Subcutaneous adipose tissue (tissue), 4 donors: ENCODE results near the gene IP6K1. TPM values are rescaled to one million over a fixed set of nuclear protein-coding genes. Genes with fewer than 3 reads are reported as not detected.

Source experiments
- total RNA-seq, 4 donors: library from RNA; depleted of rRNA; stranded (reverse); fragments of >200 nt; gene quantifications; one replicate each; pipeline ENCODE4 v1.1.0, GENCODE V29; 2016
- TF ChIP-seq, protein P1 (sequence below): fragments of 450-650 bp; IDR thresholded peaks from one replicate; pipeline ENCODE4 v1.5.1; 2016; ENCODE audit warnings: low read depth, mild to moderate bottlenecking, control low read depth, antibody characterized with exemption, moderate library complexity

IP6K1 gene
- total RNA-seq, 4 donors from 2014 or later: 25.1 to 36.7 (median 31.6) TPM

DNA sequence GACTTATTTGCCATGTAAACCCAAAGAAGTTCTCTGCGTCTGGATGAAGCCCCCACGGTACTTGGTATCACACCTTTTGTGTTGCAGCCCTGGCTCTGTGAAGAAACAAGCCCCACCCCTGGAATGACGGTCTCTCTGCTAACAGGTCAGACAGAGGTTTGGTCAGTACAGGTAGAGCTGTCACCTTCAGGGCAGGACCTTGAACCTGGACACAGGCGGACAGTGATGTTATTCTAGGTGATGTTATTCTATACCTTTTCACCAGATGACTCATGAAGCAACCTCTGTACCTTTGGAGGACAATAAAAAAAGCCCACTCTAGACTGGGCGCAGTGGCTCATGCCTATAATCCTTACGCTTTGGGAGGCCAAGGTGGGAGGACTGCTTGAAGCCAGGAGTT lies 51.6 kb downstream of the IP6K1 start:
- TF ChIP-seq, protein P1, sequence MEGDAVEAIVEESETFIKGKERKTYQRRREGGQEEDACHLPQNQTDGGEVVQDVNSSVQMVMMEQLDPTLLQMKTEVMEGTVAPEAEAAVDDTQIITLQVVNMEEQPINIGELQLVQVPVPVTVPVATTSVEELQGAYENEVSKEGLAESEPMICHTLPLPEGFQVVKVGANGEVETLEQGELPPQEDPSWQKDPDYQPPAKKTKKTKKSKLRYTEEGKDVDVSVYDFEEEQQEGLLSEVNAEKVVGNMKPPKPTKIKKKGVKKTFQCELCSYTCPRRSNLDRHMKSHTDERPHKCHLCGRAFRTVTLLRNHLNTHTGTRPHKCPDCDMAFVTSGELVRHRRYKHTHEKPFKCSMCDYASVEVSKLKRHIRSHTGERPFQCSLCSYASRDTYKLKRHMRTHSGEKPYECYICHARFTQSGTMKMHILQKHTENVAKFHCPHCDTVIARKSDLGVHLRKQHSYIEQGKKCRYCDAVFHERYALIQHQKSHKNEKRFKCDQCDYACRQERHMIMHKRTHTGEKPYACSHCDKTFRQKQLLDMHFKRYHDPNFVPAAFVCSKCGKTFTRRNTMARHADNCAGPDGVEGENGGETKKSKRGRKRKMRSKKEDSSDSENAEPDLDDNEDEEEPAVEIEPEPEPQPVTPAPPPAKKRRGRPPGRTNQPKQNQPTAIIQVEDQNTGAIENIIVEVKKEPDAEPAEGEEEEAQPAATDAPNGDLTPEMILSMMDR: no peak

- TF ChIP-seq, protein P1: no peak
These were observed 52.8 kb downstream of the IP6K1 start for GRCh38 chr3:49733551-49733950.

DNA sequence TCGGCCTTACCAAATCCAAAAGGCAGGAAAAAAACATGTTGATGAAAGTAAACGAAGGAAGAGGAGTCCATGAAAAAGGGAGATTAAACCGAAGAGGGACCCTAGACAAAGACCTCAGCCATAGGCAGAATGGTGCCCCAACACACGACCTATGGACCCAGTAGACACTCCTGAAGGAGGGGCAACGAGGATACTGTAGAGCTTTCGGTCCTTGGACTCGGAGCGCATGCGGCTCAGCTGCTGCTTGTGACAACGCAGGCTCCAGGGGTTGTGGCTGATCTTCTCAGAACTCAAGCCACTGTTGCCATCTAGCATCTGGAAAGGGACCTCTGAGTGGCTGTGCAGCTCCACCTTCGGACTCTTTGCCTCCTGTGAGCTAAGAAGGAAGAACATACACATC lies 53.7 kb downstream of the IP6K1 start:
- TF ChIP-seq, protein P1: no peak

DNA sequence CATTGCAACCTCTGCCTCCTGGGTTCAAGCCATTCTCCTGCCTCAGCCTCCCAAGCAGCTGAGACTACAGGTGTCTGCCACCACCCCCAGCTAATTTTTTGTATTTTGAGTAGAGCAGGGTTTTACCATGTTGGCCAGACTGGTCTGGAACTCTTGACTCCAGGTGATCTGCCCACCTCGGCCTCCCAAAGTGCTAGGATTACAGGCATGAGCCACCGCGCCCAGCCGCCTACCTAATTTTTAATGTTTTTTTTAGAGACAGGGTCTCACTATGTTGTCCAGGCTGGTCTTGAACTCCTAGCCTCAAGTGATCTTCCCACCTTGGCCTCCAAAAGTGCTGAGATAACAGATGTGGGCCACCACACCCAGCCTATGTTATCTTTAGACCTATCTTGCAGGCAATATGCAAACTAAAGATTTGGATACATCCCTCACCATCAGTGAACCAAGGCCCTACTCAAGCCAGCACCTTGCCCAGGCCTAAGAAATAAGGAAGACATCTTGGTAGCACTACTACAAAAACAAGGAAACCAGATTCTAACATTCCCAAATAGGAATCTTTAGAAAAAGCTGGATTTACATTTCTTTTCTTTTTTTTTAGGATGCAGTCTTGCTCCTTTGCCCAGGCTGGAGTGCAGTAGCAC lies 56.3 kb downstream of the IP6K1 start:
- TF ChIP-seq, protein P1: no peak

GRCh38 chr3:49727924-49728361 lies 58.4 kb downstream of the IP6K1 start:
- TF ChIP-seq, protein P1: no peak

- TF ChIP-seq, protein P1: no peak
These were observed 59.0 kb downstream of the IP6K1 start for GRCh38 chr3:49727154-49727923.

GRCh38 chr3:49725906-49726681 lies 60.2 kb downstream of the IP6K1 start:
- TF ChIP-seq, protein P1: no peak
